Pancreas (tissue), 10 donors: ENCODE data around the gene FBH1. TPM values are rescaled to one million over a fixed set of nuclear protein-coding genes. Genes with fewer than 3 reads are reported as not detected.
A peak's percentile ranks its signal among the peaks of the same experiment; 100 is the strongest.

Experiments
- ATAC-seq, 4 donors: fragments of 200-7000 bp; cut with Tn5 transposase; one replicate each; pipeline versions ENCODE4 v1.8.0 to v1.9.1; 2020; ENCODE audit warnings: mild to moderate bottlenecking in 4 of 4, moderate library complexity in 4 of 4
- DNase-seq, 6 donors: peaks; one replicate each; pipeline ENCODE4 v3.0.0-alpha.2; 2020
- FAIRE-seq: peaks from 2 replicates; lab custom pipeline; 2012; peaks lifted over from hg19 to GRCh38; lab: Jason Lieb, UNC
- H3K27ac ChIP-seq, 4 donors: fragments of 200-600 bp; sonication (generic); 1 replicate in 3 of 4; 2 replicates in 1 of 4; pipeline versions ENCODE4 v1.5.0 to v1.8.0; 2020
- H3K27me3 ChIP-seq, 4 donors: fragments of 200-600 bp; one replicate each; pipeline ENCODE4 v1.8.0; 2021
- H3K36me3 ChIP-seq, 3 donors: fragments of 200-600 bp; sonication (generic) in 1 of 3; one replicate each; pipeline versions ENCODE4 v1.5.0 to v1.8.0; 2020 to 2021
- H3K4me1 ChIP-seq, 3 donors: fragments of 200-600 bp; one replicate each; pipeline ENCODE4 v1.8.0; 2021
- H3K4me3 ChIP-seq, 4 donors: fragments of 200-600 bp; sonication (generic) in 2 of 4; one replicate each; pipeline versions ENCODE4 v1.5.0 to v1.8.0; 2020 to 2021
- H3K9me3 ChIP-seq, 4 donors: fragments of 200-600 bp; one replicate each; pipeline ENCODE4 v1.8.0; 2021
- WGBS, 2 donors: extraction: QIAGEN DNeasy Blood & Tissue Kit; methylation state at CpG; one replicate each; pipeline ENCODE4 v1.1.7; 2013; 5-methylcytosine and 5-hydroxymethylcytosine counted together
- intact Hi-C, 3 donors: fragments of 100-400 bp; cut with DNase I; formaldehyde crosslinking; loops; one replicate each; pipeline versions ENCODE4 v1.11.1 to v1.14.2; 2022
- polyA plus RNA-seq, 2 donors: library from polyadenylated mRNA; stranded (reverse); fragments of 200-250 nt; gene quantifications; one replicate each; pipeline ENCODE4 v1.2.3, GENCODE V29; 2013
- total RNA-seq, 6 donors: library from RNA; stranded (reverse); fragmentation: NEBNext Ultra II Directional in 4 of 6; extraction: Animal tissue kit (Norgen Biotek cat#: 25700) in 4 of 6; gene quantifications; one replicate each; pipeline versions ENCODE4 v1.2.1 to v1.2.4, GENCODE V29; 2021 to 2023
- TF ChIP-seq, protein P1 (sequence below), 4 donors: fragments of 200-600 bp; sonication (generic) in 3 of 4; IDR thresholded peaks; one replicate each; pipeline versions ENCODE4 v1.5.0 to v1.8.0; 2021; ENCODE audit warnings: antibody characterized with exemption in 4 of 4
- donor health status: healthy with polysubstance abuse.
- donor health status: DM: no; HTN: no; CAD: no; lungs with moderate emphysema.
- donor health status: DM: no; HTN: no; CAD: no.
- donor health status: control.
- donor health status: control.
- donor health status: Bipolar disorder and iron deficiency.
- donor health status: DM: yes; HTN: yes; CAD: no.
- donor health status: DM: no; HTN: no; CAD: no.
- donor health status: DM: no; HTN: no; CAD: no.
- donor health status: DM: yes; HTN: yes; CAD: no.

FBH1 gene
- total and polyA plus RNA-seq, 8 donors: 29.5 to 51.7 (median 36.9) TPM

DNA sequence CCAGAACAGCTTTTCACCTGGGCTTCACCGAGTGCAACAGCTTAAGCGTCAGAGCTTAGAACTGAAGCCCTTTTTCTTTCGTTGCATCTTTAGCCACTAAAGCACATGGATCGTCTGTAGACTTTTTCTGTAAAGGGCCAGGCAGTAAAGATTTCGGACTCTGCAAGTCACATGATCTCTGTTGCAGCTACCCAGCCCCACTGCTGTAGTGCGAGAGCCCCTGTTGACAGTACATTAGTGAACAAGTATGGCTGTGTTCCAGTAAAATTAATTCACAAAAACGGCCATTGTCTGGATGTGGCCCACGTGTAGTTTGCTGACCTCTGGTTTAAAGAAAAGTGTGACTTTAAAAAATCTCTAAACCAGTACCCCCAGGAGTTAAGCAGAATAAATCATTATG is 39.4 kb downstream of the FBH1 start:
- no peak for ATAC-seq
- Histone ChIP-seq H3K4me1 (no peaks in the 10 kb centered on the region), H3K4me3 (no peak overlapping the region), H3K36me3 (peaks cover 6 to 62% (median 9%) of the 10 kb centered on the region in 3 donors), H3K27ac (no peak overlapping the region), H3K27me3 (no peaks in the 10 kb centered on the region), H3K9me3 (no peaks in the 10 kb centered on the region)
- intact Hi-C loops: no loop called here
- no peak for FAIRE-seq
- WGBS, 2 donors: 71 to 74% methylated on average over 8 of the region's 8 CpGs
- TF ChIP-seq, protein P1, sequence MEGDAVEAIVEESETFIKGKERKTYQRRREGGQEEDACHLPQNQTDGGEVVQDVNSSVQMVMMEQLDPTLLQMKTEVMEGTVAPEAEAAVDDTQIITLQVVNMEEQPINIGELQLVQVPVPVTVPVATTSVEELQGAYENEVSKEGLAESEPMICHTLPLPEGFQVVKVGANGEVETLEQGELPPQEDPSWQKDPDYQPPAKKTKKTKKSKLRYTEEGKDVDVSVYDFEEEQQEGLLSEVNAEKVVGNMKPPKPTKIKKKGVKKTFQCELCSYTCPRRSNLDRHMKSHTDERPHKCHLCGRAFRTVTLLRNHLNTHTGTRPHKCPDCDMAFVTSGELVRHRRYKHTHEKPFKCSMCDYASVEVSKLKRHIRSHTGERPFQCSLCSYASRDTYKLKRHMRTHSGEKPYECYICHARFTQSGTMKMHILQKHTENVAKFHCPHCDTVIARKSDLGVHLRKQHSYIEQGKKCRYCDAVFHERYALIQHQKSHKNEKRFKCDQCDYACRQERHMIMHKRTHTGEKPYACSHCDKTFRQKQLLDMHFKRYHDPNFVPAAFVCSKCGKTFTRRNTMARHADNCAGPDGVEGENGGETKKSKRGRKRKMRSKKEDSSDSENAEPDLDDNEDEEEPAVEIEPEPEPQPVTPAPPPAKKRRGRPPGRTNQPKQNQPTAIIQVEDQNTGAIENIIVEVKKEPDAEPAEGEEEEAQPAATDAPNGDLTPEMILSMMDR (IDR thresholded peaks at IDR 0.05): no peak
- no peak for DNase-seq

DNA sequence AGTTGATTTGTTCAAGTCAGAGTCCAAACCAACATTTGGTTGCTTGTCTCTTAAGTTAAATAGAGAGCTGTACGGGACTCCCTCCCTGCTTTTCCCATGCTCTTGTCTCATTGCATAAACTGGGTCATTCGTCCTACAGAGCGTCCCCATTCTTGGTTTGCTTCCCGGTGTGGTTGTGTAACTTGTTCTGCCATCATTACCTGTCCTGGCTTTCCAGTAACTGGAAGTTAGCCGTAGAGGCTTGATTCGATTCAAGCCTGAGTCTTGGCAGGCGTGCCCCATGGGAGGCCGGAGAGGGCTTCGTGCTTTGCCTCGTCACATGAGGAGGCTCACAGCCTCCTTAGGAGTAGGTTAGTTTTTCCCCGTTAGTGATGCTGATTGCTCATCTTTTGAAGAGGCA is 40.2 kb downstream of the FBH1 start:
- H3K36me3 ChIP-seq: peaks cover 3 to 55% (median 3%) of the 10 kb centered on the region in 3 donors
- no peak for ATAC-seq
- TF ChIP-seq, protein P1 (IDR thresholded peaks at IDR 0.05): no peak
- H3K9me3 ChIP-seq: no peaks in the 10 kb centered on the region
- no peaks in the 10 kb centered on the region for H3K27me3 ChIP-seq
- peak in 1 of 6 donors; percentile 39 for DNase-seq
- no peak overlapping the region for H3K4me3 ChIP-seq
- no peak overlapping the region for H3K27ac ChIP-seq
- no peaks in the 10 kb centered on the region for H3K4me1 ChIP-seq
- WGBS, 2 donors: 88 to 89% methylated on average over 11 of the region's 11 CpGs
- intact Hi-C loops: no loop called here
- FAIRE-seq: no peak

DNA sequence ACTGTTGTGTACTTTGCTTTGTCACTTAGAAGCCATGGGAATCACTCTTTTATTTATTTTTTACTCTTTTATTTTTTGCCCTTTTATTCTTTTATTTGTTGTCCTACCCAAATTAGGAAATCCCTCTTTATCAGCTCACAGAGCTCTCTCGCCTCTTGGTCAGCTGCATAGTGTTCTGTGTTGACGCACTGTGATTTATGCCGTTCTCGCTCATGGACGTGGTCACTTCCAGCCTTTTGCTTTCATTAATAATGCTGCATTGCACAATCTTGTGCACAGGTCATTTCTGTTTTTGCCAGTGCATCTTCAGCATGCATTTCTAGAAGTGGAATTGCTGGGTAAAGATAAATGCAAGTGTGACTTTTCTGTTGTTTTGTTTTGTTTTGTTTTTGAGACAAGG is 42.3 kb downstream of the FBH1 start:
- intact Hi-C loops: no loop called here
- no peak overlapping the region for H3K27ac ChIP-seq
- WGBS, 2 donors: 84 to 89% methylated on average over 5 of the region's 5 CpGs
- no peak overlapping the region for H3K4me3 ChIP-seq
- FAIRE-seq (no peak), ATAC-seq (peak in 3 of 4 donors; percentile 33 to 72 (median 51)), DNase-seq (peak in 1 of 6 donors; percentile 1)
- peaks cover 4 to 47% (median 11%) of the 10 kb centered on the region in 3 donors for H3K36me3 ChIP-seq
- TF ChIP-seq, protein P1 (IDR thresholded peaks at IDR 0.05): no peak
- H3K4me1 ChIP-seq: no peaks in the 10 kb centered on the region
- no peaks in the 10 kb centered on the region for H3K27me3 ChIP-seq
- H3K9me3 ChIP-seq: no peaks in the 10 kb centered on the region

DNA sequence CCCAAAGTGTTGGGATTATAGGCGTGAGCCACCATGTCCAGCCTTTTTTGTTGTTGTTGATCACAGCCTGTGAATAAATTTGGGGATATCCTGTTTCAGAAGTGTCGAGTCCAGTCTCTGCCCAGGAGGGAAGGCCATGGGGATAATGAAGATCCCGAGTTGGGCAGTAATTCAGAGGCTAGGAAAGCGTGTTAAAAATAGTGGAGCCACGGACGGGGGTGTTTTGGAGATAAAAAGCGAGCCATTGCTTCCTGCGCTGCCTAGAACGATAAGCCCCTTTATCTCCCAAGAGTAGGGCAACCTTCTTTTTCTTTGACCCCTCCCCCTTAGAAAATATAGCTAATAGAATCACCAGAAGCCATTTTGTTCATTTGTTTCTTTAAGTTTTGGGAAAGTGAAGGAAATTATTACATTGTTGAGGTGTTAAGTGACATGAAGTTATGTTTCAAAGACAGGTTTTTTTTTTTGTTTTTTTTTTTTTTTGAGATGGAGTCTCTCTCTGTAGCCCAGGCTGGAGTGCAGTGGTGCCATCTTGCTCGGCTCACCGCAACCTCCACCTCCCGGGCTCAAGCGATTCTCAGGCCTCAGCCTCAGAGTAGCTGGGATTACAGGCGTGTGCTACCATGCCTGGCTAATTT is 44.0 kb downstream of the FBH1 start:
- Histone ChIP-seq H3K4me1 (no peaks in the 10 kb centered on the region), H3K36me3 (peaks cover 4 to 32% (median 8%) of the 10 kb centered on the region in 3 donors), H3K9me3 (no peaks in the 10 kb centered on the region), H3K4me3 (no peak overlapping the region), H3K27me3 (no peaks in the 10 kb centered on the region), H3K27ac (no peak overlapping the region)
- TF ChIP-seq, protein P1 (IDR thresholded peaks at IDR 0.05): no peak
- DNase-seq (no peak), ATAC-seq (no peak), FAIRE-seq (no peak)
- intact Hi-C loops: no loop called here
- WGBS, 2 donors: 96 to 97% methylated on average over 14 of the region's 14 CpGs

DNA sequence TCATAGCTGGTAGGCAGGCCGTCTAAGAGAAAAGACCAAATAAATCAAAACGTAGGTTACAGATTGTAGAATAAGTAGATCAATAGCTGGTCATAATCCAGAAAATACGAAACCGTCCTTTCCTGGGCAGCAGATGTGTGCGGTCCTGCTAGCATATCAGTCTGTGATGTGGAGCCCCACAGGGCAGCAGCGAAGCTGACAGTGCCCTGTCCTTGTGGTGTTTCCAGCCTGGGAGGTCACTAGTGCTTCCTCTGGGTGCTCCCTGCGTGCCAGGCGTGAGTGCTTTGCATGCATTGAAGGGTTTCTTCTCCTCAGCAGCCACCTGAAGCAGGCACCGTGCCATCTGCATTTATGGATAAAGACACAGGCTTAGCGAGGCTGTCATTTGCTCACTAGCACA is 45.6 kb downstream of the FBH1 start:
- DNase-seq (no peak), FAIRE-seq (no peak), ATAC-seq (no peak)
- Histone ChIP-seq H3K27ac (no peak overlapping the region), H3K27me3 (no peaks in the 10 kb centered on the region), H3K36me3 (peaks cover 4 to 17% (median 8%) of the 10 kb centered on the region in 3 donors), H3K4me3 (no peak overlapping the region), H3K4me1 (no peaks in the 10 kb centered on the region), H3K9me3 (no peaks in the 10 kb centered on the region)
- TF ChIP-seq, protein P1 (IDR thresholded peaks at IDR 0.05): no peak
- intact Hi-C loops: no loop called here
- WGBS, 2 donors: 63 to 66% methylated on average over 10 of the region's 10 CpGs
